WTC11 (cell line): ENCODE measurements around the gene DNAJC15. TPM values are rescaled to one million over a fixed set of nuclear protein-coding genes. Genes with fewer than 3 reads are reported as not detected.

Experiments
- FOXK1 ChIP-seq: sonication (generic); formaldehyde crosslinking; IDR thresholded peaks from 2 replicates; pipeline ENCODE4 v1.8.0; 2022; ENCODE audit warnings: mild to moderate bottlenecking, moderate library complexity, missing genetic modification reagents
- HMGA2 ChIP-seq: fragments of 250-450 bp; sonication (Bioruptor Pico); IDR thresholded peaks from 2 replicates; pipeline ENCODE4 v1.4.0; 2021; ENCODE audit warnings: mild to moderate bottlenecking, moderate library complexity
- total RNA-seq: library from RNA; stranded (reverse); gene quantifications from 3 replicates; pipeline ENCODE4 v1.2.3, GENCODE V29; 2021
- TF ChIP-seq, protein P1 (sequence below): sonication (generic); formaldehyde crosslinking; IDR thresholded peaks from 2 replicates; pipeline ENCODE4 v1.8.1; 2023; ENCODE audit warnings: mild to moderate bottlenecking, missing genetic modification reagents
- TF ChIP-seq, protein P2 (sequence below): sonication (generic); formaldehyde crosslinking; IDR thresholded peaks from 2 replicates; pipeline ENCODE4 v1.8.1; 2022; ENCODE audit warnings: mild to moderate bottlenecking, moderate library complexity, missing genetic modification reagents

The DNAJC15 gene
- total RNA-seq, 1 experiment from 2014 or later = 12.2 TPM

DNA sequence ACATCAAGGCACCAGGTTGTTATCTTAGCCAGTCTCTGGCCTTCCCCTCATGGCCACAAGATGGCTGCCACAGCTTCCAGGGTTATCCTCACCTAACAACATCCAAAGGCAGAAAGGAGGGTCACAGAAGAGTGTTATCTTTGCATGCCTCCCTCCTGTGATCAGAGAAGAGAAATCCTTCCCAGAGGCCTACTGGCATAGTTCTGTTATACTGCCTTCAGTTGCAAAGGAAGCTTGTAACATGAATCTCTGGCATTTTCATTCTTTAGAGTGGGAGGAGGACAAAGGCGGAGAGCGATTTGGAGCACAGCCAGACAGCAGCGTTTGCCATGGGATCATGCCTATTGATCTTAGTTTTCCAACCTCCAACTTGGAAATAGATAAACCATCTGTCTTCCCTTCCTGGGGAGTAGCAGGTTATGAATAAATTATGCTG is 135.7 kb downstream of the DNAJC15 start (continued):
- no peak for TF ChIP-seq HMGA2 (CRISPR knock-in tag)
- TF ChIP-seq, protein P1, sequence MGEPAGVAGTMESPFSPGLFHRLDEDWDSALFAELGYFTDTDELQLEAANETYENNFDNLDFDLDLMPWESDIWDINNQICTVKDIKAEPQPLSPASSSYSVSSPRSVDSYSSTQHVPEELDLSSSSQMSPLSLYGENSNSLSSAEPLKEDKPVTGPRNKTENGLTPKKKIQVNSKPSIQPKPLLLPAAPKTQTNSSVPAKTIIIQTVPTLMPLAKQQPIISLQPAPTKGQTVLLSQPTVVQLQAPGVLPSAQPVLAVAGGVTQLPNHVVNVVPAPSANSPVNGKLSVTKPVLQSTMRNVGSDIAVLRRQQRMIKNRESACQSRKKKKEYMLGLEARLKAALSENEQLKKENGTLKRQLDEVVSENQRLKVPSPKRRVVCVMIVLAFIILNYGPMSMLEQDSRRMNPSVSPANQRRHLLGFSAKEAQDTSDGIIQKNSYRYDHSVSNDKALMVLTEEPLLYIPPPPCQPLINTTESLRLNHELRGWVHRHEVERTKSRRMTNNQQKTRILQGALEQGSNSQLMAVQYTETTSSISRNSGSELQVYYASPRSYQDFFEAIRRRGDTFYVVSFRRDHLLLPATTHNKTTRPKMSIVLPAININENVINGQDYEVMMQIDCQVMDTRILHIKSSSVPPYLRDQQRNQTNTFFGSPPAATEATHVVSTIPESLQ (CRISPR knock-in tag) = no peak
- no peak for TF ChIP-seq FOXK1
- TF ChIP-seq, protein P2, sequence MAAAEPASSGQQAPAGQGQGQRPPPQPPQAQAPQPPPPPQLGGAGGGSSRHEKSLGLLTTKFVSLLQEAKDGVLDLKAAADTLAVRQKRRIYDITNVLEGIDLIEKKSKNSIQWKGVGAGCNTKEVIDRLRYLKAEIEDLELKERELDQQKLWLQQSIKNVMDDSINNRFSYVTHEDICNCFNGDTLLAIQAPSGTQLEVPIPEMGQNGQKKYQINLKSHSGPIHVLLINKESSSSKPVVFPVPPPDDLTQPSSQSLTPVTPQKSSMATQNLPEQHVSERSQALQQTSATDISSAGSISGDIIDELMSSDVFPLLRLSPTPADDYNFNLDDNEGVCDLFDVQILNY (CRISPR knock-in tag) = no peak
- TF ChIP-seq, all 79 proteins: peak for 0

Other genes starting within 250 kb of the DNAJC15 start
- not detected in 3 replicates for gene FAM216B, start 242.0 kb upstream of the DNAJC15 start, total RNA-seq
- 0.37 to 2.1 TPM (median 0.73 TPM) in 3 replicates for gene EPSTI1, start 31.3 kb upstream of the DNAJC15 start, total RNA-seq